ENCODE results near the gene FANCD2.
A peak's percentile ranks its signal among the peaks of the same experiment; 100 is the strongest.
"Not testable (repeated sequence)": the region's sequence is repeated elsewhere in the genome, so short reads cannot be mapped to it uniquely, and the experiment has no call there.

Gene FANCD2

DNA sequence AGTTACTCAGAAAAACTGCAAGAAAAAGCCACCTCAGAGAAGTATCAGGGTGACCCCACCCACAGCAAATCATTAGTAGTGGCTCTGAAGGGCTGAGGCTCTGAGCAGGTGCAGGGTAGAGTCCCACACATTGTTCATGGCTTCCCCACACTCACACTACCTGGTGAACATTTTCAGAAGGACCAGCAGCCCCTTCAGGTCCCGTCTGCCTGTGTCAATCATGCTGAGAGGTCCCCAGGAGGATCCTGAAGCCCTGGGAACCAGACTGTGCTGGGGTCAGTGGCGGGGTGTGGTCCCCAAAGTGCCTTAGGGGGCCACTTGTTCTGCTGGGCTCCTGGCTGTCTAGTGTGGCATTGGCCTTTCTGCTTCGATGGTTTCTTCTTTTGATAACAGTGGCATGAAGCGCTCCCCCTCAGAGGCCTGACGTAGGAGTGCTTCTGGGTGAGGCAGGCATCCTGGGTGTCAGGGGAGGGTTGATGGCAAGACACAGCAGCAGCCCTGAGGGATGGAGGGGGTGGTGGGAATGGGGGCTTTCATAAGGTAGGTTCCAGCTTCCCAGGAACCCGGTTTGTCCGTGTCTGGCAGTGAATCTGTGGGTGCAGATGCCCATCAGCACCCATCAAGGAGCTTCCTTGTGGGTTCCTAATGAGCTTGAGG, 19.0 kb upstream of the FANCD2 start:
- TF ChIP-seq, protein P1, sequence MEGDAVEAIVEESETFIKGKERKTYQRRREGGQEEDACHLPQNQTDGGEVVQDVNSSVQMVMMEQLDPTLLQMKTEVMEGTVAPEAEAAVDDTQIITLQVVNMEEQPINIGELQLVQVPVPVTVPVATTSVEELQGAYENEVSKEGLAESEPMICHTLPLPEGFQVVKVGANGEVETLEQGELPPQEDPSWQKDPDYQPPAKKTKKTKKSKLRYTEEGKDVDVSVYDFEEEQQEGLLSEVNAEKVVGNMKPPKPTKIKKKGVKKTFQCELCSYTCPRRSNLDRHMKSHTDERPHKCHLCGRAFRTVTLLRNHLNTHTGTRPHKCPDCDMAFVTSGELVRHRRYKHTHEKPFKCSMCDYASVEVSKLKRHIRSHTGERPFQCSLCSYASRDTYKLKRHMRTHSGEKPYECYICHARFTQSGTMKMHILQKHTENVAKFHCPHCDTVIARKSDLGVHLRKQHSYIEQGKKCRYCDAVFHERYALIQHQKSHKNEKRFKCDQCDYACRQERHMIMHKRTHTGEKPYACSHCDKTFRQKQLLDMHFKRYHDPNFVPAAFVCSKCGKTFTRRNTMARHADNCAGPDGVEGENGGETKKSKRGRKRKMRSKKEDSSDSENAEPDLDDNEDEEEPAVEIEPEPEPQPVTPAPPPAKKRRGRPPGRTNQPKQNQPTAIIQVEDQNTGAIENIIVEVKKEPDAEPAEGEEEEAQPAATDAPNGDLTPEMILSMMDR (IDR thresholded peaks at IDR 0.05; ENCODE audit: insufficient read depth, low read depth, low read length, missing control alignments) = no peak
- no peak for DNase-seq (ENCODE audit: low read depth)
- H3K4me3 ChIP-seq (ENCODE audit: low read depth, low read length) = no peak overlapping the region

DNA sequence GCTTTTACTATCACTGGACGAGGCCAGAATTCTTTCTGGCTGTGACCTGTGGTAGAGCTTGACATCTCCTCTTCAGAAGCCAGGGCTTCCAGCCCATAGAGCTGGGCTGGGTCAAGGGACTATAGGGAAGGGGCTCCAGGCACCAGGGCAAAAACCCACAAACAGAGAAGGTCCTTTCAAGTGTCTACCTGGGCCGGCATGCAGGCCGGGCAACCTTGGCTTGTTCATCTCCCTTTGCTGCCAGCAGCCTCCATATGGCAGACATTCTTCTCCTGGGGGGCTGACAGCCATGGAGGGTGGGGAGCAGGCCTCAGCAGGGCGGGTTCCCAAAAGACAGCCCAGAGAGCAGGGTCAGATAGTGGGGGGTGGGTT, 18.0 kb upstream of the FANCD2 start:
- not testable (repeated sequence) for DNase-seq (ENCODE audit: low read depth); H3K4me3 ChIP-seq (ENCODE audit: low read depth, low read length)

DNA sequence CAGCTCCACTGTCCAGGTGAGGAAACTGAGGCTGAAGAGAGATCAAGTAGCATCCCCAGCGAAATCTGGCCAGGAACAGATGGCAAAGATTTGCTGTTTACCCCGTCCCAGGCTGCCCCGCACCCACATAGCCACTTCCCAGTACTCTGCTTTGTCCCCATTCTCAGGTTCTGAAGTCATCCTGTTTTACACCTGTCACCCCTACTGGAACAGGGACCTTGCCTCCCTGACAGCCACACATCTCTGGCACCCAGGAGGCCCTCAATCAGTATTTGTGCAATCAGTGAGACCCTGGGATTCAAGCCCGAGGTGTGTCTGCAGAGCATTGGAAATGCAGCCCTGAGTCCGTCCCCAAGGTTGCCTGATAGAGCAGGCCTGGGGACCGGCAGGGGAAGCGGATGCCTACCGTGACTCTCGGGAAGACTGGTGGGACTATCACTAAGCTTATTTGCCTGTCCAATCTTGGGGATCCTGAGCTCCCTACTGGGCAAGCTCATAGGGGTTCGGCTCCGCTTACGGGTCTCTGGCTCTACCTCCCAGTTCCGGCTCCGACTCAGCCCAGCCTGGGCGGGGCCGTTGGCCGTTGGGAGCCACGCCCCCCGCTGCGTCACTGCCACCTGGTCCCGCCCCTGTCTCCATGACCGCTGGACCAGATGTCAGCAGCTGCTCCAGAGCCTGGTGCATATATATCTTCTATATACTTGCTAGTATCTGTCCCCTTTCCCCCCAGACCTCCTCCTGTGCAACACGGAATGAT, 17.5 kb upstream of the FANCD2 start:
- DNase-seq (ENCODE audit: low read depth) = peak; percentile 85
- peak overlapping the region; percentile 58 for H3K4me3 ChIP-seq (ENCODE audit: low read depth, low read length)
- TF ChIP-seq, protein P1 (IDR thresholded peaks at IDR 0.05; ENCODE audit: insufficient read depth, low read depth, low read length, missing control alignments) = no peak

DNA sequence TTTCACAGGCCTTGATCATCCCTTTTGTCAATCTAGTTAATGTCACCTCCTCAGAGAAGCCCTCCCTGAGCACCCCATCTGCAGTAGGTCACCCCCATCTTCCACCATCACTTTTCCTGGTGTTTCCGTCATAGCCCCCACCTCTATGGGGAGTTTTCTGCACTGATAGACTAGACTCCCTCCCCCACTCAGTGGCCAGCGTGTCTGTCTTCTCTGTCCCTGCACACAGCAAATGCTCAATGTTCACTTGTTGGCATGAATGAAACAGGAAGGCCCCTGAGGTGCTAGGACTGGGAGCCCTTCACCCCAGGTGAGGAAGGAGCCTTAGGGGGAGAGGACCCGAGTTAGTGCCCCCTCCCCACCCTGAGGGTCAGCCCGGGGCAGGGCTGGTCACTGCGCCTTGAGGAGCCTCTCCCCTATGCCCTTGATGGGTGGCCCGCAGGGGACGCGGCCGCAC, 15.8 kb upstream of the FANCD2 start:
- TF ChIP-seq, protein P1 (IDR thresholded peaks at IDR 0.05; ENCODE audit: insufficient read depth, low read depth, low read length, missing control alignments) = no peak
- no peak for DNase-seq (ENCODE audit: low read depth)
- peak overlapping the region; percentile 64 for H3K4me3 ChIP-seq (ENCODE audit: low read depth, low read length)

DNA sequence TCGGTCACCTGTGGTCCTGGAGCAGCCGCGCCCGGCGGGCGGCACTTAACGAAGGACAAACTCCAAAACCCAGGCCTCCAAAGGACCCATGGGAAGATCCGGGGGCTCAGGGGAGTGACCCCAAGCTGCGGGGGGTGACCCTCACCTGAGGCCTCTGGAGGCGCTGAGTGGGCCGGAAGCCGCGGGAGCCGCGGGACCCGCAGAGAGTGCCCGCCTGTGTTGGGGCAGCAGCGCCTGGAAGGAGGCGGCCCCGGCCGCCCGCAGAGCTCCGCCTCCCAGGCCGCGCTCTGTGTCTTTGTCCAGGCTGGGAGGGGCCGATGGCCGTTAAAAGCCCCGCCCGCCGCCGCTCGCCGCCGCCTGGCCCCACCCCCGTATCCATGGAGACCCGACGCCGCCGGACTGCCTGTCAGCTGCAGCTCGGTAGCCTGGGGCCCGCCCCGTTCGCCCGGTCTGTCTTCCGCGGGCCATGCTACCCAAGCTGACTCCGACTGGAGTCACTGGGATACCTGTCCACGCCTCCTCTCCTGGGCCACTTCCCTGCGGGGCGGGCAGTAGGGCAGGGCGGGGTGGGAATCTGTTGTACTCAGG, 15.3 kb upstream of the FANCD2 start:
- TF ChIP-seq, protein P1 (IDR thresholded peaks at IDR 0.05; ENCODE audit: insufficient read depth, low read depth, low read length, missing control alignments) = no peak
- H3K4me3 ChIP-seq (ENCODE audit: low read depth, low read length) = peak overlapping the region; percentile 64
- DNase-seq (ENCODE audit: low read depth) = peak; percentile 93

DNA sequence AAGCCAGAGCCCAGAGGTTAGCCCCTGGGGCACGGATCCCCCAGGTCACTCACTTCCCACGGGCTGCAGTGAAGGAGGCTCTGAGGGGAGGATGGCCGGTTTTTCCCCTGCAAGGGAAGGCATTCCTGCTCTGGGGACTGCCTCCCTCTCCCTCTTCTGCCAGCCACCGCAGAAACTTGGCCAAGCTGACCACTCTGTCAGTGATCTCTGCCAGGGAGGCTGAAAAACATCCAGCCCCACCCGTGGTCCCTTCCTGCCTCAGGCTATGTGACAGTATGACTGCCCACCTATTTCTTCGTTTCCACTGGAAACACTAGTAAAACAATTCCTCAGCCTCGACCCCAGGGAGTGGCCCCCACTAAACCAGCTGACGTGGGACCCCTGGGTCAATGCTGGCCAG, 14.6 kb upstream of the FANCD2 start:
- H3K4me3 ChIP-seq (ENCODE audit: low read depth, low read length) = no peak overlapping the region
- DNase-seq (ENCODE audit: low read depth) = no peak
- TF ChIP-seq, protein P1 (IDR thresholded peaks at IDR 0.05; ENCODE audit: insufficient read depth, low read depth, low read length, missing control alignments) = no peak

DNA sequence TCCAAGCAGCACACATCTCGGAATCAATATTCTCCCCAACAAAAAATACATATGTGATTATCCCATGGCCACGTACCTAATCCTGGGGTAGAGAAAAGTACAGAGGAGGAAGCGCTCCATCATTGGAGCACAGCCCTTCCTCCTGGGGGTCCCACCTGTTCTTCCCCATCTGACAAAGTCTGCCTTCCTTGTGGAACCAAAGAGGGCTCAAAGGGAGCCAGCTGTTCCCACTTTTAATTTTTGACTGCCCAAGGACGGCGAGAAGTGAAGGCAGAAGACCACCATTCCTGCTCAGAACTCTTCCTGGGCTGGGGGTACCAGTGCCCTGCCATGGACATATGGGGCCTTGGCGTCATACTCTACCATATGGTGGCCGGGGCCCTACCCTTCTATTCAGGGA, 14.1 kb upstream of the FANCD2 start:
- no peak overlapping the region for H3K4me3 ChIP-seq (ENCODE audit: low read depth, low read length)
- TF ChIP-seq, protein P1 (IDR thresholded peaks at IDR 0.05; ENCODE audit: insufficient read depth, low read depth, low read length, missing control alignments) = no peak
- DNase-seq (ENCODE audit: low read depth) = no peak

Measured in GM12865 (cell line).